HepG2 (cell line): ENCODE data around the gene CIB2. TPM values are rescaled to one million over a fixed set of nuclear protein-coding genes. Genes with fewer than 3 reads are reported as not detected.

Source experiments
- CAMTA2 ChIP-seq: sonication (generic); formaldehyde crosslinking; IDR thresholded peaks from 2 replicates; pipeline ENCODE4 v1.4.0; 2020; ENCODE audit warnings: mild to moderate bottlenecking, missing genetic modification reagents, borderline replicate concordance
- E2F5 ChIP-seq: sonication (generic); formaldehyde crosslinking; conservative IDR thresholded peaks from 2 replicates; pipeline ENCODE4 v1.4.0; 2020; ENCODE audit warnings: missing genetic modification reagents
- ETV5 ChIP-seq: IDR thresholded peaks from 2 replicates; pipeline ENCODE4 v1.6.1; 2018; ENCODE audit warnings: missing biosample characterization, missing genetic modification reagents, inconsistent platforms, borderline replicate concordance
- FLYWCH1 ChIP-seq: sonication (generic); formaldehyde crosslinking; IDR thresholded peaks from 2 replicates; pipeline ENCODE4 v1.8.1; 2023; ENCODE audit warnings: mild to moderate bottlenecking, missing genetic modification reagents
- KAT7 ChIP-seq: IDR thresholded peaks from 2 replicates; pipeline ENCODE4 v1.6.1; 2018; ENCODE audit warnings: borderline replicate concordance, missing compliant biosample characterization
- NCOA2 ChIP-seq: sonication (generic); formaldehyde crosslinking; IDR thresholded peaks from 2 replicates; pipeline ENCODE4 v1.8.0; 2022; ENCODE audit warnings: inconsistent platforms
- PAXIP1 ChIP-seq: sonication (generic); formaldehyde crosslinking; conservative IDR thresholded peaks from 2 replicates; pipeline ENCODE4 v1.4.0; 2020; ENCODE audit warnings: mild to moderate bottlenecking, missing genetic modification reagents, moderate library complexity
- PCBP2 ChIP-seq: fragments of 200-400 bp; formaldehyde crosslinking; optimal IDR thresholded peaks from 2 replicates; pipeline ENCODE3; 2018; ENCODE audit warnings: low read length, low read depth; ENCODE audit not compliant: poor library complexity, severe bottlenecking
- RXRB ChIP-seq: IDR thresholded peaks from 2 replicates; pipeline ENCODE4 v1.6.1; 2016; ENCODE audit warnings: borderline replicate concordance, missing genetic modification reagents, missing compliant biosample characterization
- SP4 ChIP-seq: sonication (generic); formaldehyde crosslinking; IDR thresholded peaks from 2 replicates; pipeline ENCODE4 v1.8.1; 2023; ENCODE audit warnings: mild to moderate bottlenecking, missing genetic modification reagents
- TCF12 ChIP-seq, 2 experiments: fragments of 450-650 bp in 1 of 2; sonication (generic) in 1 of 2; formaldehyde crosslinking in 1 of 2; IDR thresholded peaks; 2 replicates each; pipeline versions ENCODE4 v1.6.1 to v1.8.0; 2017 to 2022; ENCODE audit warnings: antibody characterized with exemption in 1 of 2, mild to moderate bottlenecking in 1 of 2, missing genetic modification reagents in 1 of 2, moderate library complexity in 1 of 2
- TCF7 ChIP-seq: sonication (generic); IDR thresholded peaks from 2 replicates; pipeline ENCODE4 v1.6.1; 2016; ENCODE audit warnings: antibody characterized with exemption, low read depth
- U2AF2 ChIP-seq: fragments of 200-400 bp; formaldehyde crosslinking; IDR thresholded peaks from 2 replicates; pipeline ENCODE4 v1.6.1; 2017; ENCODE audit warnings: low read depth, mild to moderate bottlenecking, low read length
- ZBTB44 ChIP-seq: sonication (generic); formaldehyde crosslinking; IDR thresholded peaks from 2 replicates; pipeline ENCODE4 v1.4.0; 2020; ENCODE audit warnings: missing genetic modification reagents
- ZC3H4 ChIP-seq: sonication (generic); formaldehyde crosslinking; IDR thresholded peaks from 2 replicates; pipeline ENCODE4 v1.4.0; 2020; ENCODE audit warnings: missing genetic modification reagents, borderline replicate concordance
- ZNF446 ChIP-seq: sonication (generic); formaldehyde crosslinking; IDR thresholded peaks from 2 replicates; pipeline ENCODE4 v1.5.0; 2020; ENCODE audit warnings: mild to moderate bottlenecking, missing genetic modification reagents
- ZNF510 ChIP-seq: sonication (generic); formaldehyde crosslinking; IDR thresholded peaks from 2 replicates; pipeline ENCODE4 v1.4.0; 2020; ENCODE audit warnings: low read depth, mild to moderate bottlenecking, missing genetic modification reagents
- ZNF550 ChIP-seq: sonication (generic); formaldehyde crosslinking; IDR thresholded peaks from 2 replicates; pipeline ENCODE4 v1.4.0; 2020; ENCODE audit warnings: mild to moderate bottlenecking, missing genetic modification reagents, borderline replicate concordance
- ZNF749 ChIP-seq: sonication (generic); formaldehyde crosslinking; IDR thresholded peaks from 2 replicates; pipeline ENCODE4 v1.8.0; 2022; ENCODE audit warnings: mild to moderate bottlenecking, missing genetic modification reagents, moderate library complexity, borderline replicate concordance
- ZNF784 ChIP-seq: sonication (generic); formaldehyde crosslinking; IDR thresholded peaks from 2 replicates; pipeline ENCODE4 v1.5.1; 2020; ENCODE audit warnings: missing genetic modification reagents, mild to moderate bottlenecking, borderline replicate concordance
- ZSCAN5A ChIP-seq: sonication (generic); formaldehyde crosslinking; IDR thresholded peaks from 2 replicates; pipeline ENCODE4 v1.8.0; 2022; ENCODE audit warnings: mild to moderate bottlenecking, missing genetic modification reagents, borderline replicate concordance
- polyA plus RNA-seq, 8 experiments: library from polyadenylated mRNA; depleted of rRNA in 3 of 8; stranded (reverse) in 7 of 8; unstranded in 1 of 8; fragments of >200 nt; fragmentation: Illumina TruSeq in 4 of 8; extraction: Trizol in 4 of 8; gene quantifications; 2 replicates each; pipeline versions ENCODE4 v1.2.1 to v1.2.3, GENCODE V29; 2011 to 2016; ENCODE audit warnings: low read depth in 4 of 8, missing spikeins in 1 of 8, mixed read lengths in 1 of 8; ENCODE audit not compliant: insufficient read depth in 1 of 8
- total RNA-seq, 5 experiments: library from RNA; depleted of rRNA; stranded (reverse); fragments of >200 nt; fragmentation: Illumina TruSeq; extraction: Trizol; gene quantifications; 2 replicates each; pipeline ENCODE4 v1.2.3, GENCODE V29; 2016; ENCODE audit warnings: low read depth in 1 of 5

CIB2 gene
- total and polyA plus RNA-seq, 2 of the 13 experiments (the other 11 are each of a cell fraction or from before 2014, with no cell fraction given), result 1.4 to 1.5 TPM

- TF ChIP-seq ZNF749 (CRISPR knock-in tag) (0 out of 2 replicates have a peak, but pooled peaks have one; percentile 50), ZNF550 (CRISPR knock-in tag) (no peak), PCBP2 (no peak), E2F5 (CRISPR knock-in tag) (no peak), CAMTA2 (CRISPR knock-in tag) (no peak), TCF7 (peak; percentile 97), KAT7 (CRISPR knock-in tag) (0 out of 2 replicates have a peak, but pooled peaks have one; percentile 44), ZNF510 (CRISPR knock-in tag) (peak; percentile 79; the same call in 1 of the 2 replicates), FLYWCH1 (CRISPR knock-in tag) (no peak), ZC3H4 (CRISPR knock-in tag) (no peak), TCF12 (IDR thresholded peaks at IDR 0.05) (no peak), TCF12 (CRISPR knock-in tag; IDR thresholded peaks at IDR 0.05) (peak; percentile 90), ZNF784 (no peak; the same call in 1 of the 2 replicates), U2AF2 (no peak), SP4 (peak; percentile 80), PAXIP1 (CRISPR knock-in tag) (peak; percentile 93), ZNF446 (CRISPR knock-in tag) (no peak), ZSCAN5A (CRISPR knock-in tag) (peak; percentile 81; the same call in 1 of the 2 replicates), NCOA2 (CRISPR knock-in tag) (peak; percentile 96), ETV5 (peak; percentile 98), RXRB (CRISPR knock-in tag) (peak; percentile 96), ZBTB44 (0 out of 2 replicates have a peak, but pooled peaks have one; percentile 43)
Measured at GRCh38 chr15:78065284-78065872, 65.9 kb downstream of the CIB2 start (continued).
